GM15510 (cell line): ENCODE data around the gene HOXA6.

Experiments used
- POLR2A ChIP-seq: IDR thresholded peaks from 3 replicates; pipeline ENCODE4 v1.6.1; 2011; ENCODE audit warnings: borderline replicate concordance; ENCODE audit not compliant: insufficient read length; ENCODE audit errors: extremely low read depth

Gene HOXA6

DNA sequence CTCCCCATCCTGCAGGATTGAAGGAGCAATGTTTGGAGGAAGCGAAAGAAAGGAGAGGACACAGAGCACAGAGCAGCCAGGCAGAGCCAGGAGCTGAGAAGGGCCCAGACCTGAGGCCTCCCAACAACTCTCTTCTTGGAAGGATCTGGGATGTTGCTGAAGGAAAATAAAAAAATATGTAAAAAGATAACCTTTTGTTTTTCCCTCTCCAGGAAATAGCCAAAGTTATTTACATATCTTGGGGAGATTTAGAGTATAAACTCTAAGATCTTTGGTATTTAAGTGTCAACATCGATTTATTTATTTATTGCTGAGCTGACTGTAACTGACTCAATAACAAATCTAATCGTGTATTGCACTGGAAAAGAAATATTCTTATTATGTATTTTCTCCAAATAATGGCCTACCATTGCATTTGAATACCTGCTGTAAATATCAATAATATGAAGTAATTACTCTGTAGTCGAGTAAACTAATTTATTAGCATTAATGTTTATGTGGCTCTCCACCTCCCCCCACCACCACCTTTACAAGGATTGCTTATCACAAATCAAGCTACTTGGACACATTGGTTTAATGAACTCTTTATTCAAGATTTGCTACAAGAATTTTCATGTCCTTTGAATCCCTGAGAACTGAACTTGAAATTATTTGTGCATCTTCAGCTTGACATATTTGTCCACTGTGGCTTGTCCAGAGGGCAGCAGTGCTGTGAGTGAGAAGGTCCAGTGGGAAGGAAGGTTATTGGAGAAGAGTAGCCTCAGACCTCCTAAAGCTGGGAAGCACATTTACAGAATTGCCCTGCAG lies 39.3 kb upstream of the HOXA6 start:
- TF ChIP-seq POLR2A, result no peak

DNA sequence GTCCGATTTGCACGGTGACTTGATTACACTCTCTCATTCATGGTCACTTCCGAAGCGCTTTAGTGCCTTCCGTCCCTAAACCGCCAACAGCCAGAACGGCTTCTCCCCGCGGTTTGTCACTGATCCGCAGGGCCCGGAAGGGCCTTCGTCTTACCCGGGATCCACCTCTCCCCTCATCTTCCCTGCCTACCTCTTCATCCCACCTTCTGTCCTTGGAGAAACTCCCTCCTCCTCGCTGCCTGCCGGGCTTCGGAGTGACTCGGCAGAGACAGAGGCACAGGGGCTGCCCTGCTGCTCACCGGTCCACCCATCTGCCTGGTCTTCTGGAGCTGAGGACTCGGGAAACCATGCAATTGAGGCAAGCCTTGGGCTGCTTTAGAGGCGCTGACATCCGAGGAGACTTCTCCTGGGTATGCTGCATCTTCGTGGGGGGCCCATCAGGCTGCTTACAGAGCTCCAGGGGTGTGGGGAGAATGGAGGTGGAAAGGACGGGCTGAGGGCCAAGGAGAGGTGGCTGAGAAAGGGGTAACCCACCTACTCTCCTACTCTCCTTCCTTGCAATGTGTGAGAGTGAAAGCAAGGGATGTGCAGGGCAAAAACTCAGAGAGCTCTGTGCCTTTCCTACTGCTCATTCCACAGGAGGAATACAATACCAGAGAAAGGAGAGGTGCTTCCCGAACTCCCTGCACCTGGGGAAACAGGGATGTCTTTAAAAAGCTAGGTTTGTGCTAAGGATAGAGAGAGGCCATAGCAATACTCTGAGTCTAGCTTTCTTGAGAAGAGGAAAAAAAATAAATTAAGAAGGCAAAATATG lies 38.5 kb upstream of the HOXA6 start:
- TF ChIP-seq POLR2A, result no peak

DNA sequence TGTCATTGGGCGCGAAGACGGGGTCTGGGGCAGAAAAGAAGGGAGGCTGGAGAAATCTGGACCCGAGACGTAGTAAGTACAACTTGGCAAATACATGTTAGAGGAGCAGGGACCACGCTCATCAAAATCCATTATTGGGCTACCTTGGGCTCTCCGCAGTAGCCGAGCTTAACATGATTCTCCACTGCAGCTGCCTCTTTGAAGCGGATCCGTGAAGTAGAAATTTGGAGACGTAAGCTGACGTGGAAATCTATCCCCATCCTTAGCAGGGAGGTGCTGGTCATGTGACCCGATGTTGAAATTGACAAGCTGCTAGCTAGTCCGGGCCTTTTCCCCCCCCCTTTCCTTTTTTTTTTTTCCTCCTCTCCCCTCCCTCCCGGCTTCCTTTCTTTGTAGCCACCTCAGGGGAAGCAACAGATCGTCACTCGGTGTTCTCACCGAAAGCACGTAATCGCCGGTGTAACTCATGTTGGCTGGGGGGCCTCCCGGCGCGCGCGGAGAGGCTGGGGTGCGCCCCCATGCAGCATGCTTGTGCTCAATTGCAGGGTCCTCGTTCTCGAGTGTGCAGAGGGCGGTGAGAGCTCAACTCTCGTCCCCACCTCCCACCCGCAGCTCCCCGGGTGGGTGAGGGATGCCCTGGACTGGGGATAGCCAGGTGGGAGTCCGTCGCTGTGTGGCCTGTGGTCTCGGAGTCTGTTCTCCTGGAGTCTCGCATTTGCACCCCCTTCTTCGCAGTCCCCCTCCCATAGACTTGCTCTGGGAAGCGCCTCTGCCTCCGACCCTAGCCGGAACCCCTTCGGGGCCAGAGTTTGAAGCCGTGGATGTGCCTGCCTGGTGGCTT lies 37.7 kb upstream of the HOXA6 start, which contains the start of gene HOXA11:
HOXA11 (minus strand) TSS at position 220 of the 841 bp plus-strand sequence; CDS start at position 132, 88 bp downstream.
- no peak for TF ChIP-seq POLR2A

DNA sequence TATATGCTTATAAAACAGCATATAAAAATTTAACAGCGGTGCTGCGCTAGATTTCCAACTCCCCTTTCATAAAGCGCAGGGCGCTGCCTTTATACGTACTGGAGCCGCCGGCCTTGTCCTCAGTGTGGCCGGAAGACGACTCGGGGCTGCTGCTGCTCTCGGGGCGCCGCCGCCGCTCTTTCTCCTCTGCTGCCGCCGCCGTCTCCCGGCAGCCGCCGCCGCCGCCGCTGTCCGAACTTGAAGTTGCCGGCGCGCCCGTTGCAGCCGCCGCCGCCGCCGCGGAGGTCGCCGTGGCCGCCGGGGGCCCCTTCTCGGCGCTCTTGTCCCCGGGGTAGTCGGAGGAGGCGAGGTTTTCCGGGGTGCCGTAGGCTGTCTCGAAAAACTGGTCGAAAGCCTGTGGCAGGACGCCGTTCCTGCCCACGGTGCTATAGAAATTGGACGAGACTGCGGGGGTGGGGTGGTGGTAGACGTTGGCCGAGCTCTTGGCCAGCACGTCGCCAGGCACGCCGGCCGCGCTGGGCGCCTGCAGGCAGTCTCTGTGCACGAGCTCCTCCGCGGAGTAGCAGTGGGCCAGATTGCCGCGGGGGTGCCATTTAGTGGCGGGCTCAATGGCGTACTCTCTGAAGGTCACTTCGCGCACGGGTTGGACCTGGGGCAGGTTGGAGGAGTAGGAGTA lies 36.9 kb upstream of the HOXA6 start:
- no peak for TF ChIP-seq POLR2A

DNA sequence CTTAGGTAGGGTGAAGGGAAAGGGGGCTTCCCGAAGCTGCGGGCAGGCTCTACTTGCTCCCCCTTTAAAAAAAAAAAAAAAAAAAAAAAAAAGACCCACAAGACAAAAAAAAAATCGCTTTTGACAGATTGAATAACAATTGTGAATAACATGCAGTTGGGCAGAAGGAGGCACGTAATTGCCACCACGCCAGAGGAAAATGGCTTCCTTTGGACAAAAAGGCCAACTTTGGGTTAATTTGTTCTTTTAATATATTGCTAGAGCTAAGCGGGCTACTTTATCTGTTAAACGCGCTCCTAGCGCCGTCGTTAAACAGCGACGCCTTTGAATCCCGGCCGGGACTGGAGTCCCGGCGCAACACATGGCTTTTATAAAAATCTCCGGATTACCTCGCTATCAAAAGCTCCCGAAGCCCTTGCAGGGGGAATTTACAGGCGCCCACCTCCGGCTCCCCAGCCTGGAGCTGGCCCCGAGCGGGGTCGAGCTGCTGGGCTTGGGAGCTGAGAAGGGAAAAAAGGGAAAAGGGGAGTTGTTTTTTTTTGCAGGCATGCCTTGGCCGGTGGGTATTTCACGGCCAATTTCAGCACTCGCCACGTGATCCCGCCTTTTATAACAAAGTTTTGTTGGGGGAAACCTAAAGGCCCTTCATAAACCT lies 36.2 kb upstream of the HOXA6 start:
- TF ChIP-seq POLR2A, result no peak

DNA sequence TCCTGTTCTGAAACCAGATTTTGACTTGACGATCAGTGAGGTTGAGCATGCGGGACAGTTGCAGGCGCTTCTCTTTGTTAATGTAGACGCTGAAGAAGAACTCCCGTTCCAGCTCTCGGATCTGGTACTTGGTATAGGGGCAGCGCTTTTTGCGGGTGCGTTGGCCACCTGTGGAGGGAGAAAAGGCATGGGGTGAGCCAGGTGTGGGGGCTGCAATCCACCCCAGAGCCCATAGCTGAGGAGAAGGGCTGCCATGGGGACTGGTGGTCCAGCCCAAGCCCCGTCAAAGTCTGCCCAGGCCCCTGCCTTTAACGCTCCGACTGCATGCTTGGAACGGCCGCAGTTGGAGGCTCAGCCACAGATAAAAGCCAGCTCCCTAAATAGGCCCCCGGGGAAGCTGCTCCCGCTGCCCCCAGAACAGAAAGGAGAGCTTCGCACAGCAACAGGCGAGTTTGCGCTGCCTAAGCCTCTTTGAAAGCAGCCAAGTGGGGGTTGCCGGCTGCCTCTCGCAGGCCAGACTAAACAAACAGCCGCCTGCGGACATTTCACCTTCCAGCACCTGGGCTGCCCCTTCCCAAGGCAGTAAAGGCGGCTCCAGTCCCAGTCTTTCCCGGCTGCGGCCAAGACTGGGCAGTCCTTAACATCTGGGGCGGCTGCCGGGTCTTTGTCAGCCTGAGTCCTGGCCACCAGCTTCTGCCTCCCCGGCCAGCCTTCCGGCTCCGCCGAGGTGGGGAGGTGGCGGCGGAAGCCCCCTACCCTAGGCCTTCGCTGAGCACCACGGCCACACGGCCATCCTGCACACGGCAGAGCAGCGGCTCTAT lies 35.5 kb upstream of the HOXA6 start:
- no peak for TF ChIP-seq POLR2A

DNA sequence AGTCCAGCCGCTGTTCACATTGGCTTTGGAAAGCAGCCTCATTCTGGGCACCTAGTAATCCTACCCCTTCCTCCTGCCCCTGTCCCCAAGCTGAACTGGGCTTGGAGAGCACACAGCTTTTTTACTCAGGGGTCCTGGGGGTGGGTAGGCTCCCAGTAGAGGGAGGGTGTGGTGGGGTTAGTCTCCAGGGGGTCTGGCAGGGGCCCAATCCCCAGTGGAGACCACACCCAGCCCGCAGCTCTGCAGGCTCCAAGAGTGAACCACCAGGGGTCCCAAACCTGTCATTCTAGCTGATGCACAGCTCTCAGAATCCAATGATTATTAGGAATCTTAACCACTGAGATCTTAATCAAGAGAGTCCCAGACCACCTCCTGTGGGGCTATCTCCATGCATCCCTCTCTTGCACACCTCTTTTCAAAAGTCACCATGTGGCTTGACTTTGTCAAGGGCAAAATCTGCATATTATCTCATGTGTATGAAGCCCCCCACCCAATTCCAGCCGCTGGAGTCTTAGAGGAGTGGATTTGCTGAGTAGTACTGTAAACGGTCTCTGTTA lies 34.8 kb upstream of the HOXA6 start:
- TF ChIP-seq POLR2A, result no peak

DNA sequence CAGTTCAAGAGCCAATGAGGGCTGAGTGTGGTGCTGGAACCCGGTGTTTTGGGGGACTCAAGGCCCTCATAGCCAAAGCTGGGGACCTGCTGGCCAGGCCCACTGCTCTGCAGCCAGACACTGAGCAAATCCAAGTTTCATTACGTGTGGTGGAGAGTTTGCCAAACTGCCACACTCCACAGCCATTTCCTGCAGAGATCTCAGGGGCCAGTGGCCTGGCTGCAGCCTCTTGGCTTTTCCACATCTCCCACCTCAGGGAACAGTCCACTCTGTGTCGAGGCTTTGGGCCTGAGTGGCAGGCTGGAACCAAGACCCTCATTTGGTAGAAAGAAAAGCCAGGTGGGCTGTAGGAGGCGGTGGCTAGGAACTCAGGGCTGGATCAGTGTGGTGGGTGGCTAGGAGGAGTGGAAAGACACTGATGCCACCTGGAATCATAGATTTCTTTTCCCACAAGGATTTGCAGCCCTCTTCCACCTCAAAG lies 34.3 kb upstream of the HOXA6 start:
- no peak for TF ChIP-seq POLR2A

DNA sequence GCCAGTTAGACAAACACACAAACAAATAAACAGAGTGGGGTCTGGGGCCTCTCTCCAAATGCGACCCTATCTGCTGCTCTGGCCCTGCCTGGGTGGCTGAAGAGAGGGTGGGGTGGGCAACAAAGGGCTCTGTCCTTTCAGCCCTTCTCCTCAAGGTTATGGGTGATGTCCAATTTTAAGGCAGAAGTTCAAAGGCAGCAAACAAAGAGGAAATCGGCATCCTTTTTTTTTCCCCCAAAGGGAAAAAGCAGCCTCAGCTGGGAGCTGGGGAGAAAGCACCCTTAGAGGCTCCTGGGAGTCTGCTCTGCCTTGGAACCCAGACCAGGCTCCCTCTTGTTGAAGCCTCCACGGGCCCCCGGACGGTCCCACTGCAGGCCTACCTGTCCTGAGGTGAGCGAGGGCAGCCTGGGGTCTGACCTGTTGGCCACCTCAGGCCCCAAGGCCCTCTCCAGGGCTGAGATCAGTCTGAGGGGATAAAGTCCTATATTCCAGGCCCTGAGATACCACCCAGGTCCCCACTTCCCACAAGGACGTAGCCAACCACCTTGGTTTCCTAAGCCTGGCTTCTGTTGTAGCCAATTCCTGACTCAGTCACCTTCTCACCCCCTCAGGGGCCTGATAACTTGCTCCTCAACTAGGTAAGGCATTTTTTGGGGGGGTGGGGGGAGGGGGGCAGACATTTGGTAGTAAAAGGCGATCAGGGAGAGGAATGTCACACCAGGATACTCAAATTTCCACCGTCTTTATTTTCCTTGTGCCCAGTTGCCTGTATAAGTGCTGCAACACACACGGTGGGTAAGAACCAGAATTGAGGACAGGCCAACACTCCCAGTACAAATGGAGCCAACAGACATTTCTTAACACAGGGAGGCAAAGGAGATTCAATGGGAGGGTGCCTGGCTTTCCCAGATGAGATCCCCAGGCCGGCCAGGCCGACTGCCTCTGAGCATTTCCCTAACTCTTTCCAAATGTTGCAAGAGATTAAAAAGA lies 33.2 kb upstream of the HOXA6 start:
- TF ChIP-seq POLR2A, result no peak

DNA sequence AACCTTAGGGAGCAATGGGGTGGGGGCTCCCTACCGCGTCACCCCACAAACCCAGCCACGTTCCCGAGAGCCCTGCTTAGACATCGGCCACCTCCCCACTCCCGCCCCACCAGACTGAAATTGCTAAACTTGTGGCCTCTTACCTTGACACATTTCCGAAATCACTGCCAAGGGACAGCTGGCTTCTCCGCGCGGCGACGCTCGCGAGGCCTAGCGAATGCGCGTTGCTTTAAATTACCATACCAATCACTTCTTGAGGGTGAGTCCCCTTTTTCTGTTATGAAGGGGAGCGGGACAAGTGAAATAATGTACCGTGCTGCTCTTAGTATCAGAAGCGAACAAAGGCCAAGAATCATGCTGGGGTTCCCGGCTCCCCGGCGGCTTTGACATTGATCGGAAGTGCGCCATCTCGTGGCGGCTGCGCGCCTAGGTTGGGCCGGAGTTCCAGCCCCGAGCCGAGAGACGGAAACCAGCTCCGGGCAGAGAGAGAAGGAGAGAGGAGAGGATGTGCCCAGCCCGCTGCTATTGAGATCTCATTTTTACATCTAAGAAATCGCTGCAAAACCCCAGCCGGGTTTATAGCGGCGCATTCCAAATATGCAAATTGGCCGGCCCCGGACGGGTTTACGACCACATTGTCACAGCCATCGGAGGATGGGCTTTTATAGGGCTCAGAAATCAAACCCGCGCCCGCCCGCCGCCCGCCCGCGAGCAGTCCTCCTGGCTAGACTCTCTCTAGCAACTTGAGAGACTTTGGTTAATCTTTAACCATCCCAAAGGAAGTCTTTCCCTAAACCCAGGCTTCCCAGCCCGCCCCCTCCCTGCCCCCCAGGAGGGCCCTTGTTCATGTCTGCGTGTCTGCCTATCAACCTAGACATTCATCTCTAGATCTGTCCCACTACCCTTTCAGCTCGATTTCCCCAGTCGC lies 32.2 kb upstream of the HOXA6 start:
- no peak for TF ChIP-seq POLR2A

DNA sequence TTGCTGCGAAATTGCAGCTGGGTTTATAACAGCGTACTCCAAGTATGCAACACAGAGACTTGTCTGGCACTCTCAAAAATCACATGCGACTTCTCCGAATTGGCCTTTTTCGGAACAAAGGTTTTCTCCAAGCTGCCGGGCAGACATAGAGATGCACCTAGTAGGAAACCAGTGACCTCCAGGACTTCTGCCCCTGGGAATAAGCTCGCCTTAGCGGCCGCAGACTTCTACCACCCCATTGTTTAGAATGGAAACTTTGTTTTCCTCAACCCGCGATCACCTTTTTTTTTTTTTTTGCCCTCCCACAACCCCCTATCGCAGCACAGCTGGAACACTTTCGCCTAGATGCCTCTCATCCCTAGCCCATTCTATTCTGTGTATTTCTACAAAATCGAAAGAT lies 31.5 kb upstream of the HOXA6 start:
- TF ChIP-seq POLR2A, result no peak

DNA sequence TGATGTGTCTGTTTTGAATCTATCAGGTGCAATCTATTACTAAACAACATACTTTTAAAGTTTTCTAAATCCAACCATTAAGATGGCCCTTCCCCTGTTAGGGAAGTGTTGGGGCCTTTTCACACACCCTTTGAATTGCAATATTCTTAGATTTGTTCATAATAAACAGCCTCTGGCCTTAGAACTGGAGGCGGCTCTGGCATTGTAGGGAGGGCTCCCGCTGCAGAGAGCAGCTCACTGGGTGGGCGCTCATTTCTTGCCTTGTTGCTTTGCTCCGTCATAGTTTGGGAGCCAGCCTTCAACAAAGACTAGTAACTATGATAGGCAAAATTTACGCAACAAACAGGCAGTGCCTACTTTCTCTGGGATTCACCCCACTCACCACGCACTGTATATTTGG lies 30.8 kb upstream of the HOXA6 start:
- no peak for TF ChIP-seq POLR2A
